Progenitor cell of endocrine pancreas (in vitro differentiated cells): ENCODE results near the gene HMCN2. TPM values are rescaled to one million over a fixed set of nuclear protein-coding genes. Genes with fewer than 3 reads are reported as not detected.

Experiments used
- DNase-seq: peaks from one replicate; pipeline ENCODE4 v3.0.0; 2021; ENCODE audit warnings: low spot score; ENCODE audit not compliant: unreplicated experiment
- H3K27ac Mint-ChIP-seq: 2 replicates; pipeline ENCODE4 v1.8.0; 2021; ENCODE audit warnings: mild to moderate bottlenecking, moderate library complexity, mixed read lengths
- H3K27me3 Mint-ChIP-seq: 2 replicates; pipeline ENCODE4 v1.8.0; 2021; ENCODE audit warnings: mixed read lengths
- H3K36me3 Mint-ChIP-seq: 2 replicates; pipeline ENCODE4 v1.8.0; 2022; ENCODE audit warnings: mixed read lengths; ENCODE audit not compliant: insufficient read depth
- H3K4me1 Mint-ChIP-seq: 2 replicates; pipeline ENCODE4 v1.8.0; 2021; ENCODE audit warnings: low read depth, mixed read lengths
- H3K4me3 Mint-ChIP-seq: 2 replicates; pipeline ENCODE4 v1.8.0; 2021; ENCODE audit warnings: low read depth, mild to moderate bottlenecking, moderate library complexity, mixed read lengths
- H3K9me3 Mint-ChIP-seq: 2 replicates; pipeline ENCODE4 v1.8.0; 2021; ENCODE audit warnings: low read depth, mixed read lengths
- CTCF ChIP-seq: fragments of 200-600 bp; sonication (generic); IDR thresholded peaks from one replicate; pipeline ENCODE4 v1.5.0; 2021; ENCODE audit warnings: antibody characterized with exemption, mild to moderate bottlenecking; ENCODE audit not compliant: unreplicated experiment
- total RNA-seq: library from RNA; stranded (reverse); gene quantifications from 2 replicates; pipeline ENCODE4 v1.2.1, GENCODE V29; 2021

Gene HMCN2
- total RNA-seq, 1 donor from 2014 or later = 0.26 TPM

GRCh38 chr9:130285271-130285670 is 19.7 kb downstream of the HMCN2 start:
- H3K4me3 Mint-ChIP-seq = no peak overlapping the region
- H3K9me3 Mint-ChIP-seq = no peaks in the 10 kb centered on the region
- TF ChIP-seq CTCF = no peak
- H3K4me1 Mint-ChIP-seq = peaks cover 4% of the 10 kb centered on the region
- no peak overlapping the region for H3K27ac Mint-ChIP-seq
- peaks cover 48% of the 10 kb centered on the region for H3K27me3 Mint-ChIP-seq
- no peak for DNase-seq
- no peaks in the 10 kb centered on the region for H3K36me3 Mint-ChIP-seq

- Mint-ChIP-seq H3K9me3 (no peaks in the 10 kb centered on the region), H3K27me3 (peaks cover 50% of the 10 kb centered on the region), H3K4me3 (no peak overlapping the region), H3K4me1 (peaks cover 4% of the 10 kb centered on the region), H3K36me3 (no peaks in the 10 kb centered on the region), H3K27ac (no peak overlapping the region)
- no peak for DNase-seq
- no peak for TF ChIP-seq CTCF
Observed at GRCh38 chr9:130286072-130286770, 20.7 kb downstream of the HMCN2 start.

GRCh38 chr9:130286781-130287428 is 21.3 kb downstream of the HMCN2 start:
- no peak overlapping the region for H3K4me3 Mint-ChIP-seq
- H3K4me1 Mint-ChIP-seq = peaks cover 4% of the 10 kb centered on the region
- H3K27ac Mint-ChIP-seq = no peak overlapping the region
- DNase-seq = no peak
- no peaks in the 10 kb centered on the region for H3K9me3 Mint-ChIP-seq
- no peak for TF ChIP-seq CTCF
- H3K27me3 Mint-ChIP-seq = peaks cover 54% of the 10 kb centered on the region
- no peaks in the 10 kb centered on the region for H3K36me3 Mint-ChIP-seq

GRCh38 chr9:130287736-130288135 is 22.2 kb downstream of the HMCN2 start:
- H3K27ac Mint-ChIP-seq = no peak overlapping the region
- H3K27me3 Mint-ChIP-seq = peaks cover 56% of the 10 kb centered on the region
- no peaks in the 10 kb centered on the region for H3K36me3 Mint-ChIP-seq
- TF ChIP-seq CTCF = no peak
- H3K4me1 Mint-ChIP-seq = peaks cover 4% of the 10 kb centered on the region
- DNase-seq = no peak
- no peaks in the 10 kb centered on the region for H3K9me3 Mint-ChIP-seq
- no peak overlapping the region for H3K4me3 Mint-ChIP-seq

- TF ChIP-seq CTCF = no peak
- peaks cover 61% of the 10 kb centered on the region for H3K27me3 Mint-ChIP-seq
- no peak overlapping the region for H3K27ac Mint-ChIP-seq
- DNase-seq = no peak
- H3K4me3 Mint-ChIP-seq = no peak overlapping the region
- H3K9me3 Mint-ChIP-seq = no peaks in the 10 kb centered on the region
- H3K4me1 Mint-ChIP-seq = peaks cover 4% of the 10 kb centered on the region
- H3K36me3 Mint-ChIP-seq = no peaks in the 10 kb centered on the region
Observed at GRCh38 chr9:130288393-130288792, 22.8 kb downstream of the HMCN2 start.
